ENCODE measurements around the gene GALM. TPM values are rescaled to one million over a fixed set of nuclear protein-coding genes. Genes with fewer than 3 reads are reported as not detected.
"Not testable (repeated sequence)": the region's sequence is repeated elsewhere in the genome, so short reads cannot be mapped to it uniquely, and the experiment has no call there.

GALM gene
- total RNA-seq, 1 donor from 2014 or later = 12.7 TPM

DNA sequence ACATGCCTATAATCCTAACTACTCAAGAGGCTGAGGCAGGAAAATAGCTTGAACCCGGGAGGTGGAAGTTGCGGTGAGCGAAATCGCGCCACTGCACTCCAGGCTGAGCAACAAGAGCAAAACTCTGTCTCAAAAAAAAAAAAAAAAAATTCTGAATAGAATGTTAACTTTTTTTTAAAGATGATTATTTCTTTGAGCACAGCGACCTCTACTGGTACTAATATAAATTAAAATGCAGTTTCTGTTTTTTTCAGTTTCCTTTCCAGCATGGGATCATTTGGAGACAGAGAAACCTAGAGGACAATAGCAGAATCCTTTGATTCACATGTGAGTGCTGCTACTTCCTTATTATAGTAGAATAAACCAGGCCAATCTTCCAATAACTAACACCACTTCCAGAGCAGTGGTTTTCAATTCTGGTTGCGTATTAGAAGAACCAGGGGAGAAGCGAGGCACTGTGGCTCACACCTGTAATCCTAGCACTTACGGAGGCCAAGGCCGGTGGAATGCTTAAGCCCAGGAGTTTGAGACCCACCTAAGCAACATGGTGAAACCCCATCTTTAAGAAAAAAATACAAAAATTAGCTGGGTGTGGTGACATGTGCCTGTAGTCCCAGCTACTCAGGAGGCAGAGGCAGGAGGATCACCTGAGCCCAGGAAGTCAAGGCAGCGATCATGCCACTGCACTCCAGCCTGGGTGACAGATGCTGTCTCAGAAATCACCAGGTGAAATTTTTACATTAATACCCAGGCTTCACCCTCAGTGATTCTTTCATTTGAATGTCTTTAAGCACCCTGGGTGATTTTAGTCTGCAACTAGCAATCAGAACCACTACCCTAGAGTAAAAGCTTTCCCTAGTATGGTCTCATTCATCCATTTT is 75.2 kb downstream of the GALM start:
- no peak for DNase-seq (ENCODE audit: low spot score)

DNA sequence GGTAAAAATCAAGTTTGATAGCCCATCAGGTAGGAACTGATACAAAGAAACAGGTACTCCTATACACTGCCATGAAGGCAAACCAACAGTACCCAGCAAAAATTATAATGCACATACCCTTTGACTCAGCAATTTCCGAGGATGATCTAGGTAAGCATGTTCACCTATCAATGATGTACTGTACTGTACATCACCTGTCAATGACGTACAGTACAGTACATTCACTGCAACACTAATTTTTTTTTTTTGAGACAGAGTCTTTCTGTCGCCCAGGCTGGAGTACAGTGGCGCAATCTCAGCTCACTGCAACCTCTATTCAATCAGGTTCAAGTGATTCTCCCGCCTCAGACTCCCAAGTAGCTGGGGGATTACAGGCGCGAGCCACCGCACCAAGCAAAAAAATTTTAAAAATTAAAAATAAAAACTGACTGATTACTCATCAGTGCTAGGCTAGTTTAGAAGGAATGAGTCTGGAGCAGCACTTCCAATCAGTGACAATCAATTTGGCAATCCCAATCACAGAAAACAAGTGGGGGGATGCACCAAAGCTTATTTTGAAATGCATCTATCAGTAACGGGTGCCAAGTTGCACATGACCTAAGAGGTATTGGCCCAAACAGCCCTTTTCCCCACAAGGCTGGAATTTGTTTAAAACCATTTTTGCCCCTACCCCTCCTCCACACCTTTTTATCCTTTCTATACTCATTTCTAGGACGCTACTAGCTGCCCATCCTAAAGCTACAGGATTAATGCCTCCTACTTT is 77.1 kb downstream of the GALM start:
- no peak for DNase-seq (ENCODE audit: low spot score)

DNA sequence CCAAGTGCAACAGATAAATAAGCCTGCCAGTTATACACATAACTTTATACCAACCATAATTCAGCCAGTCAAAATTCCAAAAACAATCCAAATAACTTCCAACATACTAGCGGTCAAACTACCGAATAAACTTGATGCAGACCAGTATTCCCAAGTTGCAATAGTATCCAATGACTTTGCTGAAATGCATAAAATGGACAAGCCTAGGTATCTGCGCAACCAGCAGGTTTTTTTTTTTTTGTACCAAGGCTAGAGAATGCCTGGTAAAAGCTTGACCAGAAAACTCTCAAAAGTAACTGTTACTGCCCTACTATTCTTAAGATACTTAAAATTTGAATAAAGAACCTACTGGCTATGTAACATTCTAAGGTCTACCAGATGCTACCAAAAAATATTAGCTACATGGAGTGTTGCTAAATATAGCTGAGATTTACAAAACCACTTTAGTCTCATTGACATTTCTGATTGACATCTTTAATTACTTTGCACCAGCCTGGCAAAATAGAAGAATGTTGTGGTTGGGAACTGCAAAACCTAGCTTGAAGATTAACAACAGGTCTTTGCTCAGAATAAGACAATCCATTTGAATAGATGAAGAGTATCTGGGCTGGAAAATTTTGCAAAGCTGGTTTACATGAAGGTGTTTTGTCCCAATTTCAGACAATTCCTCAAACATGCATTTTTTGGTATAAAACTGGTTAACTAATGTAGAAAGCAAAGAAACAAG is 77.9 kb downstream of the GALM start:
- no peak for DNase-seq (ENCODE audit: low spot score)

DNA sequence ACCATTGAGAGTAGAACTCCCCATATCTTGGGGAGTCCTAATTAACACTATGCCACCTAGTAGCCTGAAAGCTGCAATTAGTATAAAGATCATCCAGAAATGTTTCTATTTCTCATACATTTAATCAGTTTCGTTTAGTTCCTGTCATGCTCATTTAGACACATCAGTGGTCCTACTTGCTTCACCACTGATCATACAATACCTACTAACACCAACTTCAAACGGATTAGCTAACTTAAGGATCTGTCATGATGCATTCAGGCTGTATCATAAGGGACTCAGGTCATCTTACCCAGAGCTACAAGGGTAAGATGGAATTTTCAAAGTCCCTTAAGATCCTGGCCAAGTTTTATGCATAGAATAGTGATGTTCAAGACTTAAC is 78.5 kb downstream of the GALM start:
- DNase-seq (ENCODE audit: low spot score) = no peak

DNA sequence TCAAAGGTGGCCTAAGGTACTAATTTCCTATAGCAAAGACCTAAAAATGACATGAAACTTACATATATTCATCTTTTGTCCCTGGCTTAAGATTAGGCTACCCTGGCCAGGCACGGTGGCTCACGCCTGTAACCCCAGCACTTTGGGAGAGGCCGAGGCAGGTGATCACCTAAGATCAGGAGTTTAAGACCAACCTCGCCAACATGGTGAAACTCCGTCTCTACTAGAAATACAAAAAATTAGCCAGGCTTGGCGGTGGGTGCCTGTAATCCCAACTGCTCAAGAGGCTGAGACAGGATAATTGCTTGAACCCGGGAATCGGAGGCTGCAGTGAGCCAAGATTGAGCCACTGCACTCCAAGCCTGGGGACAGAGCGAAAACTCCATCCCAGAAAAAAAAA is 79.4 kb downstream of the GALM start:
- no peak for DNase-seq (ENCODE audit: low spot score)

DNA sequence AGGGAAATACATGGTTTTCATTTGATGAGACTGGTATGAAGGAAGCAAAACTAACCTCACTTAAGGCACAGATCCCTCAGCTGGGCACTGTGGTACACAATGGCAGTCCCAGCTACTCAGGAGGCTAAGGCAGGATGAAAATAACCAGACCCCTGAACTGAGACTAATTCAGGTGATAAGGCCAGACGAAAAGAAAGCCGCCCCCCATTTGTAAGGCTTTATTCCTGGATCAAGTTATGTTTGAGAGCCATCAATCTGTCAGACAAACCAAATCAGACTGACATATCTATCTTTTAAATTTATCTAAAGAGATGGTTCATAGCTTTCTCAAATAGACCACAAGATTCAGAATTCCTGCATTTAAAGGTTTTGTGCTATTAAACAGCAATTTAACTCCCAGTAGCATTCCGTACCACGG is 81.1 kb downstream of the GALM start:
- DNase-seq (ENCODE audit: low spot score) = no peak

DNA sequence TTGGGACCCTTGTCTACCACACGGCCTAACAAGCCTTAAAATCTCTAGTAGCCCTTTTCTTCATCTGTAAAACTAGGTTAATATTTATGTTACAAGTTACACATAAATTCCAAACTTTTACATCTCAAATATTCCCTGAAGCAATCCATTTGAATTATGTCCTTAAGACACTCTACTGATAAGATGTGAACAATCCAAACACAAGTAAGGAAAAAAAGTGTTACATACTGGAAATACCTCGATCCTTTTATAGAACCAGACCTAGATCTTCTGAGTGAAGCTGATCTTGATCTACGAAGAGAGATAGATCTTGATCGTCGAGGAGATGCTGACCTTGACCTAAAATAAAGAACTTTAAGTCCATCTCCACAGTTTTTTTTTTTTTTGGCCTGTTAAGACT is 81.9 kb downstream of the GALM start:
- no peak for DNase-seq (ENCODE audit: low spot score)

DNA sequence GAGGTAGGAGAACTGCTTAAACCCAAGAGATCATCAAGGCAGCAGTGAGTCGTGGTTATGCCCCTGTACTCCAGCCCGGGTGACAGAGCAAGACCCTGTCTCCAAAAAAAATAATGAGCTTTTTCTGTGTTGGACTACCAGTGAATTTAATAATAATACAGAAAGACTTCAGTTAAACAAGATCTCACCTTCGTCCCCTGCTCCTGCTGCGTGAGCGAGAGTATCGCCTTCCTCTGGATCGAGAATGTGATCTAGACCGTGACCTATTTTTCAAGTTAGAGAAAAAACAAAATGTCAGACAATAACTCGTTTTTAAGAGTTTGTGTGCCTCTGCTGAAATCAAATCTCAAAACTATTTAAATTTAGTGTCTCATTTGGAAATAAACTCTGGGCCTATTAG is 82.5 kb downstream of the GALM start:
- no peak for DNase-seq (ENCODE audit: low spot score)

DNA sequence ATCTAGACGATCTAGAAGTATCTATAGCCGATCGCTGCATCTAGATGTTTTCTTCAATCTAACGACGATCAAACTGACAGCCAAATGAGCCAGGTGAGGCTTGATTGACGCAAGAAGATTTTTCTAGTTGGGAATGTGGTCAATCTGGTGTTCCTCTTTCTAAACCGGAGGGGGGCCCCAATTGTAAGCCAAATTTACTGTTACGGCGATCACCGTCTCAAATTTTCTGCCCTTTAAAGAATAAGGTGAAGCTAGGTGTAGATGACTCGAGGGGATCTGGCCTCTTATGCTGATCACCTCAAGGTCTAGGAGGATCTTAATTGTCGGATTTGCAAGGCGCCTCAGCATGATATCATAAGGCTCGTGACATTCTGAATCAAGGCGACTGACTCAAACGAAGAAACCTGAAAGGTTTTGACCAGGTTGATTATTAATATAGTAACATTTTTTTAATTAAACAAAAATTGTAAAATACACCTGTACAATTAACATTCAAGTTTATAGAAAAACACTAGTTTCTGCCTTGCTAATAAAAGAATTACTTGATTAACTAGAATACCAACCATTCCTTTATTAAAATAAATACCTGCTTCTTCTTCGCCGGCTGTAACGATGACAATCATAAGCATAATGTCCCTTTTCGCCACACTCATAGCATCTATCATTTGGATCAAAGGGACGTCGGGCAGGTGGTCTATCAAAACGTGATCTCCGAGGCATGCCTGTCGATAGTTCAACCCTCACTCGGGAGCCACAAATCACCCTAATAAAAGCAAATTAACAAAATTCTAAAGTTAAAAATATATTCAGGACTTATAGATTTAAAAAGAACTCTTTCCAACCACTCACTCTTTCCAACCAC is 83.3 kb downstream of the GALM start:
- no peak for DNase-seq (ENCODE audit: low spot score)

DNA sequence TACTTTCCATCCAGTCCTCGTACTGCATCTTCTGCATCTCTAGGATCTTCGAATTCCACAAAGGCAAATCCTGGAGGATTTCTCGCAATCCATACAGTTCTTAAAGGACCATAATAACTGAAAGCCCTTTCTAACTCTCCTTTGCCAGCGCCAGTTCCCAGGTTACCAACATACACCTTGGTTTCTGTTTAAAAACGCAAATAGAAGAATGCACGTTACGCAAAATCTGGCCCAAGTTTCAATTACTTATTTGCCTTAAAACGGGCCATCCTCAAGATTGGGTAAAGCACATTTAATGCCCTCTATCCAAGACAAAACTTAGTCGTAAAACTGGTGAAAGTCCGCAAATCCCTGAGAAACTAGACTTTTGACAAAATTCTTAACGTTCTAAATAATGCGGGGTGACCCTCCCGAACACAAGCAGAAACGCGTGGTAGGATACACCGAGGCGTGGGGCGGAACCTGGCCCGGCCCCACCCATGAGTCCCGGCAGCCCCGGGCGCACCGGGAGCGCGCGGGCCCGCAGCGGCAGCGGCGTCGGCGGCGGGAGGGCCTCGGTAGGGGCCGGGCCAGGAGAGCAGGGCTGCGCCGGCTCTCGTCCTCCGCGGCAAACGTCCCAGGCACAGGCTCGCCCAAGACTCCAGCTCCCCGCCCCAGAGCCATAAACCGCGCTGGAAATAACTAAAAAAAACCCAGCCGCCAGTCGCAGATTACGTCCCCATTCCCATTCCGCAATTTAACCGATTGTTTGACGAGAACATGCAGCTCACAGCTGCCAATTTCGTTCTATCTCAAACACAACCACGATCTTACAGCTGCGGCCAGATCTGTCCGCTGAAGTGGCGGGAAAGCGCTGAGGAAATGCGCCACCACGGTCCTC is 84.3 kb downstream of the GALM start:
- peak; percentile 70 for DNase-seq (ENCODE audit: low spot score)

DNA sequence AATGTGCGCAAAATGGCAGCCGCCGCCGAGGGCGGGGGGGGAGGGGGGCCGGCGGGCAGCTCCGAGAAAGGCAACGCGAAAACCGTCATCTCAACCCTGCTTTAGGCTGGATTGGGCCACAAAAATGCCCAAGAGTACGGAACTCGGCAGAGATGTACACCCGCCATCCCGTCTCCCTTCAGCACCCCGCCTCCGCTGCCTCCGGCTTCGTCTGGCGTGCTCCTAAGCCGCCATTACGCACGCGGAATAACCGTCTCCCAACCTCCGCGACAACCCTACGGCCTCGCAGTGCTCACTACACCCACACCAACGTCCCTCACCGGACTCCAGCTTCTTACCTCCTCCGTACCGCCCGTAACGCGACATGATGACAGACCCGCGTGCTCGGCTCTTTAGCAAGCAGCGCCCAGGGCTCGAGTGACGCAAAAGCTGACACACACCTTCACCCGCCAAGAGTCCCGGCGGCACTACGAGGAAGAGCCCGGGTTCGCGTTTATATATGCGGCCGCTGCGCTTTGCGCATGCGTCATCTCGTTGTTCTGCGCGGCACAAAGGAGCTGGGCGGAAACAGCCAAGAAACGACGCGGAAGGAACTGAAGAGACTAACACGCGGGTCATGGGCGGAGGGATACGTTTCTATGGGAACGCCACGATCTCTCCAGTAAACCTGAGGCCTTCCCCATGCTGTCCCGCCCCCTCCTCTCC is 85.1 kb downstream of the GALM start, which contains the start of gene SRSF7:
SRSF7 (minus strand) TSS at position 471 of the 705 bp plus-strand sequence; CDS start at position 366, 105 bp downstream.
- peak; percentile 99 for DNase-seq (ENCODE audit: low spot score)

DNA sequence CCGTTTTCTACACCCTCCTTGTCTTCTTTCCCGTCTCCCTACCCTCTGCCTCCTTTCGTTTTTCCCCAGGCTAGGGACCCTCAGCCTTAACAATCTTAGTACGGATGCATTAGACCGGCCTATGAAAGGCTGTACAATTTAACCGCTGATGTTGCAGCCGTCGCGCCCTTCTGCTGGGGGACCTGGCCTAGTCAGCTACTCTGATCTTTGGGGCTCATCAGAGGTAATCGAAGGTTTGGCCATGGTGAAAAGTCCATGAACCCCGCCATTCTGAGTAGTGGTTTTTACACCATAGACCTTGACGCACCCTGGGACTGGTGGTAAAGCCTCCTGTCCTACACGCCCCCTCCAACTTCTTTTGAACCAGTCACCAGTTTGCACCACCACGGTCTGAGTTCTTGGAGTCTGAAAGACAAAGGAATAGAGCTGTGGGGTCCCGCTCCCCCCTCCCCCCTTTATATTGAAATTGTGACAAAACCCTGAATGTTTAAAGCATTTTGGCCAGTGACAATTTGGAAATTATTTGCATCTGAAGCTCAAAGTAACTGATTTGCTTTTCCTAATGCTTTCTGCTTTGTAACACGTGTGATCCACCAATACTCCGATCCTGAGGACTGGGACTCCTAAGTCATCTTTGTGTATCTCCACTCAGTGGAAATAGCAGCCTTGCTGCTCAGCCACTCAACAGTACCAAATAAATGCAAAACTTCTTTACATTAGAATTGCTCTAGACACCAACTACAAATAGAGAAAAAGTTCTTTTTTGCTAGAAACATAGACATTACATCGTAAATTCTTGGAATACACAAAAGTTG is 85.9 kb downstream of the GALM start:
- peak; percentile 50 for DNase-seq (ENCODE audit: low spot score)

DNA sequence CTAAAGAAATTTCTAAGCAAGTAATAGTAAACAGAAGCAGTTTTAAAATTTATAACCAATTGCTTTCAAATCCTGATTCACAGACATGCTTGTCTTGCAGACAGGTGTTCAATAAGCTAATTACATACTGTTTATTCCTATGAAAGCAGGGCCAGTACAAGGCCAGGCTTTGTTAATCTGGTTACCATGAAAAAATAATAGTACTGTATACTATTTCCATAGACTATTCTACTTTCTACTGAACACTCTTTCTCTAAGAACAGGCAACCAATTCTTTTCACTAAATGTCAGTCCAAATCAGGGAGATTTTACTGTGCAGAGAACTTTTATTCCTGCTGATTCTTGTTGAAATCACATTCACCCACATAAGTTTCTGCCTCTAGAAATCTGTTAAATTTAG is 88.1 kb downstream of the GALM start:
- no peak for DNase-seq (ENCODE audit: low spot score)

DNA sequence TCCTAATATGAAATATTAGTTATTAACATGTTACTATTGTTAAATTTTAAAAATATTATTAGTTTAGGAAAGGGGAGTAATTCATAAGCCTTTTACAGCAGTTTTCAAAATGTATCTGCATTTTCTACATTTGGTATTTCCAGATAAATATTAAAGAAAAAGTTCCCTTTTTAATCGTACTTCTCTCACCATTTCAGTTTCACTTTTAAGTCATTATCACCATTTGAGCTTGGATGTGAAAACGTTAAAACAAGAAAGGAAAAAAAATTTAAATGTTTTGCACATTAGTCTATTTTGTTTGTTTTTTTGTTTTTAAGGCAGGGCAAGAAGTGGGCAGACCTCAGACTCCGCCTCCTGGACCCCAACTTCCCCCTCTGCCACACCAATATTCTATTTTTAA is 88.6 kb downstream of the GALM start:
- no peak for DNase-seq (ENCODE audit: low spot score)

DNA sequence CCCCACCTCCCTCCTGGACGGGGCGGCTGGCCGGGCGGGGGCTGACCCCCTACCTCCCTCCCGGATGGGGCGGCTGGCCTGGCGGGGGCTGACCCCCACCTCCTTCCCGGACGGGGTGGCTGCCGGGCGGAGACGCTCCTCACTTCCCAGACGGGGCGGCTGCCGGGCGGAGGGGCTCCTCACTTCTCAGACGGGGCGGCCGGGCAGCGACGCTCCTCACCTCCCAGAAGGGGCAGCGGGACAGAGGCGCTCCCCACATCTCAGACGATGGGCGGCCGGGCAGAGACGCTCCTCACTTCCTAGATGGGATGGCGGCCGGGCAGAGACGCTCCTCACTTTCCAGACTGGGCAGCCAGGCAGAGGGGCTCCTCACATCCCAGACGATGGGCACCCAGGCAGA is 90.0 kb downstream of the GALM start:
- not testable (repeated sequence) for DNase-seq (ENCODE audit: low spot score)

DNA sequence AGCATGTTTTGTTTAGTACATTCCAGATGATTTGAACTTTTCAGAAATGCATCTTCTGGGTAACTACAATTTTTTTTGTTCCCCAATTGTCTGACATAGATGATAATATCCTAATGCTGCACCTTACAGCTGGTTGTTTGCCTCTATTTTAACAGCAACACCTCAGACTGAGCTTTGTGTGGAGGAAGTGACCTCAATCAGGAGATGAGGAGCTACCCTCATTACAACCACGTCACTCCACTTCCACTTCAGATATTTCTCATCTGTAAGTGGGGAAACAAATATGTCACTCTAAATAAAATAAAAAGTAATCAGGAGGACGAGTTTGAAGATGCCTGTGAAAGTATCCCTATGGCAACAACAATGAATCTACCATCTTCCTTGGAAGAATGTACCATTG is 97.3 kb downstream of the GALM start:
- no peak for DNase-seq (ENCODE audit: low spot score)

DNA sequence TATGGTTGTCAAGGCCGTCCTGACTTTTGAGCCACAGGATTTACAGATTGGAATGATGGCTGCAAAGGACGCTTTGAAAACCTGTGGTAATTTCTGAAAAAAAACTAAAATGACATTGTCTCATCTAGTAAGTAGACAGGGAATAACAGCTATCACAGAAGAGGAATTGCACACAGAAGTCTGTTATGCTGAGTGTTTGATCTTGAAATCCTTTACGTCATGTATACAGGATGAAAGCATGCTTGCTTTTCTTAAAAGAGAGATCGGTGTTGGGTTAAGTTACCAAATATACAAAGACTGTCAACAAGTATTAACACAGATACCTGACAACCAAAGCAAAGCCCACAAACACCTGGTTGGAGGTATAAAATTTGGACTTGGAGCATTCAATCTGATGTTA is 97.8 kb downstream of the GALM start:
- DNase-seq (ENCODE audit: low spot score) = no peak

DNA sequence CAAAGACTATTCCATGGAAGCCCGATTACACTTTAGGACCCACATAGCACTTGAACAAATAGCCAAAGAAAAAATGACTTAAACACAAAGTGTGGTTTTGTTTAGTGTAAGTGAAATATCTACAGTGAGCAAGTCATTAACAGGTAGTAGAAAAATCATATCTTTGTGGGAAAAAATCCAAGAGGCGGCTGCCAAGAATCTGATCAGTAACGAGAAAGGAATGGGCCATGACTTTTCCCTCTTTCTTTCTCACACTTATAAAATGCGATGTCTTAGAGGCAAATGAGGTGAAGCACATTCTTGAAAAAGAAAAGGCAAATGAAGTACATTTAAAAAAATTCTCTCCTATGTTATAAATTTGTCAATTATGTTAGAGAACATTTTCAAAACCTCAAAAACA is 99.2 kb downstream of the GALM start:
- DNase-seq (ENCODE audit: low spot score) = no peak

DNA sequence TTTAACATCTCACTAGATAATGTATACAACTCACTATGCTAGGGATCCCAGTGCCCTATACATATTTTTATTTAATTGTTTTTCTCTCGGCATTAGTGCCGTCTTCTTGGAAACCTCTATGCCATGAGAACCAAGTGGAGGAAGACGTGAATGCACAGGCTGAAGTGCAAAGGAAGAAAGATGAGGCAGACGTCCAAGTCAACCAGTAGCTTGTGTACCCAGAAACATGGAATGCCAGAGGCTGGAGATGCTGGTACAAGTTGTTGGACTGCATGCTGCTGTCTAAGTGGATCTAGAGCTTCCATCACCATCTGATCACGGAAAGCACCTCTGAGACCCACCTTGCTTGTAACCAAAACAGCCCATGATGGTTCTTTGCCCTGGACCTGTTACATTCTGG is 99.6 kb downstream of the GALM start:
- DNase-seq (ENCODE audit: low spot score) = no peak
